Measurements from ENCODE around the gene CABLES1. TPM values are rescaled to one million over a fixed set of nuclear protein-coding genes. Genes with fewer than 3 reads are reported as not detected.

The CABLES1 gene
- total and polyA plus RNA-seq, 2 of the 4 experiments (the other 2 are of a cell fraction), result 4.7 to 5.7 TPM

- no CpG with 5 or more reads among the region's 3 CpGs for WGBS, 2 experiments (ENCODE audit: extremely low coverage in 2 of 2, insufficient read length in 1 of 2)
- TF ChIP-seq MAFK (IDR thresholded peaks at IDR 0.05; ENCODE audit: low read depth, low read length) (no peak), USF2 (IDR thresholded peaks at IDR 0.05; ENCODE audit: low read depth, low read length) (no peak), BHLHE40 (IDR thresholded peaks at IDR 0.05; ENCODE audit: low read depth, low read length) (no peak), MXI1 (IDR thresholded peaks at IDR 0.05; ENCODE audit: borderline replicate concordance, low read depth, low read length) (no peak), ELK1 (IDR thresholded peaks at IDR 0.05; ENCODE audit: borderline replicate concordance, low read depth, low read length) (no peak), POLR2A (IDR thresholded peaks at IDR 0.05; ENCODE audit: low read depth, low read length) (no peak), MAZ (IDR thresholded peaks at IDR 0.05; ENCODE audit: borderline replicate concordance, low read depth, low read length) (no peak), FOS (IDR thresholded peaks at IDR 0.05; ENCODE audit: low read depth, low read length) (no peak), RCOR1 (IDR thresholded peaks at IDR 0.05; ENCODE audit: insufficient replicate concordance, low read length) (no peak), CHD1 (IDR thresholded peaks at IDR 0.05; ENCODE audit: low read depth, low read length) (no peak), CEBPB (IDR thresholded peaks at IDR 0.05; ENCODE audit: low read depth, low read length) (no peak), CTCF (conservative IDR thresholded peaks at IDR 0.05; ENCODE audit: low read depth, low read length) (no peak), NFE2L2 (IDR thresholded peaks at IDR 0.05; ENCODE audit: low read depth, low read length) (no peak)
- Histone ChIP-seq H3K4ac (ENCODE audit: low read depth, low read length) (0 out of 2 replicates have a peak overlapping the region, but pooled peaks have one; percentile 0), H3K79me1 (ENCODE audit: low read depth in 1 of 2, low read length in 2 of 2) (no peaks in the 10 kb centered on the region), H3K4me1 (ENCODE audit: control insufficient read depth, insufficient read depth, low read length) (peaks cover 10% of the 10 kb centered on the region), H3K56ac (ENCODE audit: extremely low read depth, insufficient read depth, low read length) (no peak overlapping the region), H3K4me2 (ENCODE audit: low read depth, low read length) (no peak overlapping the region), H4K20me1 (ENCODE audit: insufficient read depth, low read length) (no peaks in the 10 kb centered on the region), H2BK20ac (ENCODE audit: low read depth, low read length) (peak overlapping the region; percentile 6; the same call in 1 of the 2 replicates), H2BK120ac (ENCODE audit: low read depth, low read length) (peak overlapping the region; percentile 38; the same call in 1 of the 2 replicates), H2AFZ (replicated peaks; ENCODE audit: low read length, poor library complexity) (no peak overlapping the region), H3K36me3 (ENCODE audit: control insufficient read depth, insufficient read depth, low read length) (no peaks in the 10 kb centered on the region), H3K27ac (ENCODE audit: insufficient read depth, low read length) (no peak overlapping the region), H3K4me3 (ENCODE audit: insufficient read depth, low read depth, low read length) (no peak overlapping the region), H3K9me1 (ENCODE audit: insufficient read depth, low read length) (no peaks in the 10 kb centered on the region), H4K5ac (ENCODE audit: low read depth, low read length) (no peak overlapping the region), H2AK5ac (ENCODE audit: low read depth, low read length) (no peak overlapping the region), H3K18ac (ENCODE audit: low read depth, low read length) (no peak overlapping the region), H4K8ac (ENCODE audit: low read depth in 2 of 2, low read length in 2 of 2) (0 out of 4 replicates have a peak overlapping the region, but pooled peaks of 1 of the 2 experiments have one; percentile 17), H4K91ac (ENCODE audit: insufficient read depth, low read depth, low read length) (no peak overlapping the region), H3K9me3 (ENCODE audit: control insufficient read depth, insufficient read depth, low read length) (no peaks in the 10 kb centered on the region), H3K9ac (ENCODE audit: low read depth, low read length) (no peak overlapping the region), H2BK15ac (ENCODE audit: low read depth, low read length) (peak overlapping the region; percentile 28; the same call in 1 of the 3 replicates), H3K27me3 (ENCODE audit: control insufficient read depth, insufficient read depth, low read length) (no peaks in the 10 kb centered on the region), H2BK5ac (ENCODE audit: low read depth, low read length, poor library complexity, severe bottlenecking) (no peak overlapping the region), H3K23ac (ENCODE audit: low read depth, low read length) (no peak overlapping the region), H3K14ac (replicated peaks; ENCODE audit: low read depth, low read length) (0 out of 2 replicates have a peak overlapping the region, but pooled peaks have one; percentile 20), H2AK9ac (replicated peaks; ENCODE audit: low read depth, low read length, poor library complexity) (no peak overlapping the region)
- no peak for DNase-seq
- ChIA-PET CTCF (no interaction called here), POLR2A (ENCODE audit: unreplicated experiment) (no interaction called here)
- in situ Hi-C loops (cut with MboI; ENCODE audit: low sequenced_read_pairs), result no loop called here
- intact Hi-C loops (cut with micrococcal nuclease), result no loop called here
- dilution Hi-C loops (cut with HindIII; ENCODE audit: low sequenced_read_pairs, unreplicated experiment), result no loop called here
- no peak for ATAC-seq (ENCODE audit: low read depth)
- BruUV-seq (replicated peaks), result no TSS peak
These were observed 47.9 kb upstream of the CABLES1 start for GRCh38 chr18:23087352-23087751.
